Measurements from ENCODE around the gene CISH.

GRCh38 chr3:50617096-50617791 is 5.7 kb upstream of the CISH start, which contains the start of gene MAPKAPK3:
- no peak for TF ChIP-seq CTCF (conservative IDR thresholded peaks at IDR 0.05; ENCODE audit: low read depth, low read length)
- no peak for TF ChIP-seq POLR2A (IDR thresholded peaks at IDR 0.05; ENCODE audit: low read depth, low read length)
- TF ChIP-seq SMC3 (IDR thresholded peaks at IDR 0.05; ENCODE audit: low read depth, low read length): no peak
- no peak for TF ChIP-seq RCOR1 (IDR thresholded peaks at IDR 0.05; ENCODE audit: insufficient replicate concordance, low read length)
- no peak for TF ChIP-seq RAD21 (IDR thresholded peaks at IDR 0.05; ENCODE audit: low read length)
- no peak for TF ChIP-seq CHD1 (IDR thresholded peaks at IDR 0.05; ENCODE audit: low read depth, low read length)
- no peak for TF ChIP-seq NFE2L2 (IDR thresholded peaks at IDR 0.05; ENCODE audit: low read depth, low read length)
- TF ChIP-seq USF2 (IDR thresholded peaks at IDR 0.05; ENCODE audit: low read depth, low read length): peak; percentile 65
- TF ChIP-seq MXI1 (IDR thresholded peaks at IDR 0.05; ENCODE audit: borderline replicate concordance, low read depth, low read length): peak; percentile 10; the same call in 1 of the 2 replicates
- TF ChIP-seq CEBPB (IDR thresholded peaks at IDR 0.05; ENCODE audit: low read depth, low read length): no peak
- TF ChIP-seq BHLHE40 (IDR thresholded peaks at IDR 0.05; ENCODE audit: low read depth, low read length): 0 out of 2 replicates have a peak, but pooled peaks have one; percentile 17
- TF ChIP-seq ELK1 (IDR thresholded peaks at IDR 0.05; ENCODE audit: borderline replicate concordance, low read depth, low read length): no peak
